Kidney (tissue), 14 donors: Measurements from ENCODE around the gene OR8G5. TPM values are rescaled to one million over a fixed set of nuclear protein-coding genes. Genes with fewer than 3 reads are reported as not detected.

ENCODE experiments used
- DNase-seq, 5 donors: peaks; one replicate each; pipeline ENCODE4 v3.0.0-alpha.2; 2013 to 2020
- FAIRE-seq: peaks from 2 replicates; lab custom pipeline; 2012; peaks lifted over from hg19 to GRCh38; lab: Jason Lieb, UNC
- H3K27ac ChIP-seq, 2 donors: one replicate each; pipeline ENCODE4 v1.7.0; 2013; ENCODE audit warnings: low read depth in 2 of 2, low read length in 2 of 2, inconsistent platforms in 1 of 2
- H3K27me3 ChIP-seq: one replicate; pipeline ENCODE4 v1.7.1; 2013; ENCODE audit warnings: low read length, inconsistent platforms; ENCODE audit not compliant: control insufficient read depth, insufficient read depth
- H3K36me3 ChIP-seq, 3 donors: one replicate each; pipeline versions ENCODE4 v1.7.0 to v1.7.1; 2013; ENCODE audit warnings: low read length in 3 of 3, control low read depth in 1 of 3, inconsistent platforms in 1 of 3; ENCODE audit not compliant: insufficient read depth in 3 of 3, control insufficient read depth in 2 of 3
- H3K4me1 ChIP-seq, 3 donors: one replicate each; pipeline versions ENCODE4 v1.7.0 to v1.7.1; 2013; ENCODE audit warnings: low read length in 3 of 3, inconsistent platforms in 1 of 3, low read depth in 1 of 3; ENCODE audit not compliant: control insufficient read depth in 2 of 3, insufficient read depth in 2 of 3
- H3K4me3 ChIP-seq, 3 donors: one replicate each; pipeline versions ENCODE4 v1.7.0 to v1.8.1; 2013; ENCODE audit warnings: low read length in 3 of 3, control low read depth in 1 of 3, inconsistent platforms in 1 of 3
- H3K9ac ChIP-seq, 3 donors: one replicate each; pipeline versions ENCODE4 v1.7.0 to v1.7.1; 2013; ENCODE audit warnings: low read length in 3 of 3, control low read depth in 1 of 3, inconsistent platforms in 1 of 3
- H3K9me3 ChIP-seq, 3 donors: one replicate each; pipeline versions ENCODE4 v1.7.0 to v1.7.1; 2013; ENCODE audit warnings: low read length in 3 of 3, control low read depth in 1 of 3, inconsistent platforms in 1 of 3; ENCODE audit not compliant: control insufficient read depth in 2 of 3, insufficient read depth in 1 of 3
- intact Hi-C: fragments of 100-400 bp; cut with DNase I; formaldehyde crosslinking; loops from one replicate; pipeline ENCODE4 v1.11.1; 2022
- polyA plus RNA-seq: library from polyadenylated mRNA; stranded (reverse); fragments of 350-450 nt; fragmentation: Illumina TruSeq; extraction: RNeasy Lipid Tissue Mini Kit (QIAGEN cat#74804); gene quantifications from one replicate; pipeline ENCODE4 v1.2.3, GENCODE V29; 2014; ENCODE audit warnings: low read depth, low replicate concordance; ENCODE audit not compliant: insufficient read depth
- total RNA-seq: library from RNA; stranded (reverse); fragmentation: NEBNext Ultra II Directional; extraction: Animal tissue kit (Norgen Biotek cat#: 25700); gene quantifications from one replicate; pipeline ENCODE4 v1.2.1, GENCODE V29; 2021
- TF ChIP-seq, protein P1 (sequence below): IDR thresholded peaks from 3 replicates; pipeline ENCODE4 v1.5.1; 2012; ENCODE audit warnings: mild to moderate bottlenecking, moderate library complexity, borderline replicate concordance; ENCODE audit not compliant: insufficient read depth; ENCODE audit errors: extremely low read depth
- donor health status: control.
- donor health status: control.
- donor health status: control.
- donor health status: control.
- donor health status: control.
- donor health status: DM: yes; HTN: yes; CAD: no.
- donor health status: Normal renal cell carcinoma (clear cell type).

OR8G5 gene
- total and polyA plus RNA-seq, 2 donors from 2014 or later, result not detected

DNA sequence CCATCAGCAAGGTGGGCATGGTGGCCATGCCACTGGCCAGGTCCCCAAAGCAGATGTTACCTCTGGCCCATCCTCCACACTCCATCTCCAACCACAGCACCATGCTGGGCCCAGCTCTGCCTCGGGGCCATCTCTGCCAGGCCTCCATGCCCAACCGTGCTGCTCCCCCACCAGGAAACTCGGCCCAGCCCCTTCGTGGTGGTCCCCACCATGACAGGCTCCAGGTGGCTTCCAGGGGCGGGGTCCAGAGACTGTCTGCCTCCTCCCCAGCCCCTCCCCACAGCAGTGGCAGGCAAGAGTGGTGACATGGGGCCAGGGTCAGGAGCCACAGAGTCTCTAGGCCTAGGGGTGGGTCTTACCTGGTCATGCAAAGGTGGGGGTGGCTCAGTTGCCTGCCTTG, 45.8 kb upstream of the OR8G5 start:
- TF ChIP-seq, protein P1, sequence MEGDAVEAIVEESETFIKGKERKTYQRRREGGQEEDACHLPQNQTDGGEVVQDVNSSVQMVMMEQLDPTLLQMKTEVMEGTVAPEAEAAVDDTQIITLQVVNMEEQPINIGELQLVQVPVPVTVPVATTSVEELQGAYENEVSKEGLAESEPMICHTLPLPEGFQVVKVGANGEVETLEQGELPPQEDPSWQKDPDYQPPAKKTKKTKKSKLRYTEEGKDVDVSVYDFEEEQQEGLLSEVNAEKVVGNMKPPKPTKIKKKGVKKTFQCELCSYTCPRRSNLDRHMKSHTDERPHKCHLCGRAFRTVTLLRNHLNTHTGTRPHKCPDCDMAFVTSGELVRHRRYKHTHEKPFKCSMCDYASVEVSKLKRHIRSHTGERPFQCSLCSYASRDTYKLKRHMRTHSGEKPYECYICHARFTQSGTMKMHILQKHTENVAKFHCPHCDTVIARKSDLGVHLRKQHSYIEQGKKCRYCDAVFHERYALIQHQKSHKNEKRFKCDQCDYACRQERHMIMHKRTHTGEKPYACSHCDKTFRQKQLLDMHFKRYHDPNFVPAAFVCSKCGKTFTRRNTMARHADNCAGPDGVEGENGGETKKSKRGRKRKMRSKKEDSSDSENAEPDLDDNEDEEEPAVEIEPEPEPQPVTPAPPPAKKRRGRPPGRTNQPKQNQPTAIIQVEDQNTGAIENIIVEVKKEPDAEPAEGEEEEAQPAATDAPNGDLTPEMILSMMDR, result no peak
- no peaks in the 10 kb centered on the region for H3K27me3 ChIP-seq
- H3K36me3 ChIP-seq, result no peaks in the 10 kb centered on the region
- no peak overlapping the region for H3K27ac ChIP-seq
- no peak for DNase-seq
- H3K4me1 ChIP-seq, result no peaks in the 10 kb centered on the region
- H3K9ac ChIP-seq, result no peak overlapping the region
- no peak for FAIRE-seq
- H3K9me3 ChIP-seq, result no peaks in the 10 kb centered on the region
- intact Hi-C loops, result no loop called here
- H3K4me3 ChIP-seq, result no peak overlapping the region

DNA sequence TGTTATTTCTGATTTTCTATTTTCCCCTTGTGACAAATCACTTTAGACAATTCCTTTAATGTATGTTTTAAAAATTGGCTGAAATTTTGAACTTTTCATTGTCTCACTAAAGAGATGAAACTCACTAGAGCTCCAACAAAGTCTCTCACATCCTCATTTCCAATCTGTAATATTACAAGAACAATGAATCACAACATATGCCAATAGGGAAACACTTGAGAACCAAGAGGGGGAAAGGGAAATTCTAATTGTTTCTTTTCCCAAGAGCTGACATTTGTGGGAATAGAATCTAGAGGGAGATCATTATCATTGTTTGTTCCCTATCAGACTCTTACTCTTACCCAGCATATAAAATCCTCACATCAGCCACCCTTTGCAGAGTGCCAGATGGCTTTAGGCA, 44.9 kb upstream of the OR8G5 start:
- Histone ChIP-seq H3K4me3 (no peak overlapping the region), H3K36me3 (no peaks in the 10 kb centered on the region), H3K9ac (no peak overlapping the region), H3K9me3 (no peaks in the 10 kb centered on the region), H3K27ac (no peak overlapping the region), H3K4me1 (no peaks in the 10 kb centered on the region), H3K27me3 (no peaks in the 10 kb centered on the region)
- TF ChIP-seq, protein P1, result no peak
- FAIRE-seq (no peak), DNase-seq (no peak)
- intact Hi-C loops, result no loop called here

DNA sequence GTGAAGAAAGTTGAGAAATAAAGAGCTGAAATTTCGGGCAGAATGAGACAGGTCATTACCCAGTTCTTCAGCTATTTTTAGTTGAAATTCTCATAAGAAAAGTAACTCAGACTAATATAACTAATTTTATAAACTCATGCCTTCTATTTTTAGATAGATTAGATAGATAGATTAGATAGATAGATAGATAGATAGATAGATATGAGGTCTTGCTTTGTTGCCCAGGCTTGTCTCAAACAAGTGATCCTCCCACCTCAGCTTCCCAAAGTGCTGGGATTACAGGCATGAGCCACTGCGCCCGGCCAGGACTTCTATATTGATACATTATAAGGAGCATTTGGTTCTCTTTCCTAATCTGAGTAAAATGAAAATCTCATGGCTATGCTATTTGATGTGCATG, 42.1 kb upstream of the OR8G5 start:
- no peaks in the 10 kb centered on the region for H3K36me3 ChIP-seq
- H3K4me3 ChIP-seq, result no peak overlapping the region
- TF ChIP-seq, protein P1, result no peak
- H3K9ac ChIP-seq, result no peak overlapping the region
- H3K27me3 ChIP-seq, result no peaks in the 10 kb centered on the region
- intact Hi-C loops, result no loop called here
- no peak overlapping the region for H3K27ac ChIP-seq
- H3K9me3 ChIP-seq, result no peaks in the 10 kb centered on the region
- DNase-seq (no peak), FAIRE-seq (no peak)
- H3K4me1 ChIP-seq, result no peaks in the 10 kb centered on the region

DNA sequence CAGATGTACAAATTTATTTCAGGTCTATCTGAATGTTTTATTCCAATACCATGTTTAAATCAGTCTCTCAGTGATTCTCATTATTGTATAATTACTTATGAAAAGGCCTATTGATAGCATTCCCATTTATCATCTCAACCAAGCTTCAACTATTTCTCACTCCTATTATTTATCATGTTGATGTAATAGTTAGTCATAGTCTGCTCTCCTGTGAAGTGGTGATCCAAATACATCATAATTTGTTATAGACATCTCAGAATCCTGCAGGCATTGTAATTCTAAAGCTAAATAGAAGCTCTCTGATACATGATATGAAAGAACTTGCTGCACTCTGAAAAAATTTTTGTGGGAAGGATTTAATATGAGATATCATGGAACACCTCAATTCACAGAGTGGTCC, 37.0 kb upstream of the OR8G5 start:
- Histone ChIP-seq H3K4me3 (no peak overlapping the region), H3K9ac (no peak overlapping the region), H3K36me3 (no peaks in the 10 kb centered on the region), H3K9me3 (no peaks in the 10 kb centered on the region), H3K4me1 (no peaks in the 10 kb centered on the region), H3K27ac (no peak overlapping the region), H3K27me3 (no peaks in the 10 kb centered on the region)
- no peak for DNase-seq
- intact Hi-C loops, result no loop called here
- no peak for FAIRE-seq
- TF ChIP-seq, protein P1, result no peak
